GM18867 (cell line): ENCODE data around the gene ZPBP2.
A peak's percentile ranks its signal among the peaks of the same experiment; 100 is the strongest.

Experiments
- ATAC-seq: cut with Tn5 transposase; IDR thresholded peaks from one replicate; pipeline ENCODE4 v1.9.1; 2021; ENCODE audit warnings: mild to moderate bottlenecking, moderate library complexity; ENCODE audit not compliant: unreplicated experiment

Gene ZPBP2

GRCh38 chr17:39904990-39905288 is 36.9 kb downstream of the ZPBP2 start:
- no peak for ATAC-seq

GRCh38 chr17:39908789-39909352 is 40.9 kb downstream of the ZPBP2 start:
- ATAC-seq: no peak

GRCh38 chr17:39913989-39914388 is 46.0 kb downstream of the ZPBP2 start:
- ATAC-seq: no peak

GRCh38 chr17:39915559-39915958 is 47.6 kb downstream of the ZPBP2 start:
- ATAC-seq: no peak

GRCh38 chr17:39916918-39917317 is 48.9 kb downstream of the ZPBP2 start:
- no peak for ATAC-seq

- ATAC-seq: no peak
Measured at GRCh38 chr17:39919087-39919683, 51.2 kb downstream of the ZPBP2 start.

- ATAC-seq: no peak
Measured at GRCh38 chr17:39920218-39921210, 52.5 kb downstream of the ZPBP2 start.

- no peak for ATAC-seq
Measured at GRCh38 chr17:39921323-39921722, 53.3 kb downstream of the ZPBP2 start.

- no peak for ATAC-seq
Measured at GRCh38 chr17:39922006-39922405, 54.0 kb downstream of the ZPBP2 start.

GRCh38 chr17:39923230-39923629 is 55.2 kb downstream of the ZPBP2 start:
- ATAC-seq: no peak

- ATAC-seq: no peak
Measured at GRCh38 chr17:39923836-39924690, 56.1 kb downstream of the ZPBP2 start.

GRCh38 chr17:39924691-39925055 is 56.7 kb downstream of the ZPBP2 start:
- no peak for ATAC-seq

GRCh38 chr17:39925282-39926134 is 57.5 kb downstream of the ZPBP2 start:
- no peak for ATAC-seq

- ATAC-seq: no peak
Measured at GRCh38 chr17:39926135-39926587, 58.2 kb downstream of the ZPBP2 start.

GRCh38 chr17:39926588-39927100 is 58.6 kb downstream of the ZPBP2 start:
- peak; percentile 22 for ATAC-seq
